K562 (cell line): ENCODE measurements around the gene VRK2. TPM values are rescaled to one million over a fixed set of nuclear protein-coding genes. Genes with fewer than 3 reads are reported as not detected.

ENCODE experiments used
- ASH1L ChIP-seq: fragments of 450-650 bp; IDR thresholded peaks from 2 replicates; pipeline ENCODE4 v1.6.1; 2018; ENCODE audit warnings: borderline replicate concordance, mild to moderate bottlenecking, low read depth; ENCODE audit not compliant: partially characterized antibody
- CEBPZ ChIP-seq: fragments of 150-350 bp; IDR thresholded peaks from 2 replicates; pipeline ENCODE4 v1.6.1; 2014; ENCODE audit warnings: low read depth, mild to moderate bottlenecking, low read length, borderline replicate concordance
- ELK1 ChIP-seq: sonication (generic); formaldehyde crosslinking; IDR thresholded peaks from 2 replicates; pipeline ENCODE4 v1.8.1; 2022; ENCODE audit warnings: missing genetic modification reagents
- EP400 ChIP-seq: fragments of 450-650 bp; IDR thresholded peaks from 2 replicates; pipeline ENCODE4 v1.6.1; 2017; ENCODE audit warnings: antibody characterized with exemption, mild to moderate bottlenecking, moderate library complexity
- FOXJ3 ChIP-seq: sonication (generic); formaldehyde crosslinking; IDR thresholded peaks from 2 replicates; pipeline ENCODE4 v1.4.0; 2020; ENCODE audit warnings: mild to moderate bottlenecking, missing genetic modification reagents
- KDM4B ChIP-seq, 2 experiments: fragments of 450-650 bp in 1 of 2; sonication (generic) in 1 of 2; IDR thresholded peaks; 2 replicates each; pipeline ENCODE4 v1.6.1; 2016 to 2017; ENCODE audit warnings: borderline replicate concordance in 2 of 2, antibody characterized with exemption in 1 of 2, low read depth in 1 of 2, mild to moderate bottlenecking in 1 of 2
- NCOA1 ChIP-seq: fragments of 450-650 bp; IDR thresholded peaks from 2 replicates; pipeline ENCODE4 v1.6.1; 2016; ENCODE audit warnings: low read depth
- NELFE ChIP-seq: IDR thresholded peaks from 2 replicates; pipeline ENCODE4 v1.6.1; 2011; ENCODE audit warnings: mild to moderate bottlenecking; ENCODE audit not compliant: insufficient read depth, insufficient read length
- NONO ChIP-seq, 2 experiments: fragments of 200-400 bp in 1 of 2; fragments of 450-650 bp in 1 of 2; formaldehyde crosslinking in 1 of 2; IDR thresholded peaks; 2 replicates each; pipeline ENCODE4 v1.6.1; 2017; ENCODE audit warnings: low read depth in 2 of 2, mild to moderate bottlenecking in 2 of 2, moderate library complexity in 2 of 2, low read length in 1 of 2
- PHB ChIP-seq: fragments of 250-450 bp; sonication (Bioruptor Pico); IDR thresholded peaks from 2 replicates; pipeline ENCODE4 v1.5.0; 2021
- PHF20 ChIP-seq: fragments of 450-650 bp; IDR thresholded peaks from 2 replicates; pipeline ENCODE4 v1.6.1; 2018; ENCODE audit not compliant: partially characterized antibody
- PKNOX1 ChIP-seq: fragments of 450-650 bp; IDR thresholded peaks from 2 replicates; pipeline ENCODE4 v1.6.1; 2016
- RFX5 ChIP-seq: IDR thresholded peaks from 2 replicates; pipeline ENCODE4 v1.6.1; 2011; ENCODE audit warnings: low read depth, mild to moderate bottlenecking, improper control_type of control experiment, low read length
- SMARCA4 ChIP-seq: fragments of 450-650 bp; IDR thresholded peaks from 2 replicates; pipeline ENCODE4 v1.6.1; 2016
- SMARCB1 ChIP-seq: IDR thresholded peaks from 2 replicates; pipeline ENCODE4 v1.6.1; 2011; ENCODE audit warnings: improper control_type of control experiment, low read depth; ENCODE audit not compliant: insufficient read length
- SRSF7 ChIP-seq: fragments of 200-400 bp; formaldehyde crosslinking; optimal IDR thresholded peaks from 2 replicates; pipeline ENCODE3; 2017; ENCODE audit warnings: mild to moderate bottlenecking, low read depth, low read length
- THAP12 ChIP-seq: fragments of 250-450 bp; sonication (Bioruptor Pico); IDR thresholded peaks from 2 replicates; pipeline ENCODE4 v1.9.0; 2021; ENCODE audit warnings: mild to moderate bottlenecking, inconsistent platforms
- ZBTB7A ChIP-seq: IDR thresholded peaks from 2 replicates; pipeline ENCODE4 v1.6.1; 2011; ENCODE audit warnings: low read depth, mild to moderate bottlenecking, low read length, moderate library complexity, borderline replicate concordance; ENCODE audit not compliant: control insufficient read depth
- ZNF57 ChIP-seq: fragments of 450-650 bp; formaldehyde crosslinking; IDR thresholded peaks from 2 replicates; pipeline ENCODE4 v1.4.0; 2020; ENCODE audit warnings: mild to moderate bottlenecking, moderate library complexity
- ZNF766 ChIP-seq: fragments of 200-800 bp; sonication (Bioruptor generic); conservative IDR thresholded peaks from 2 replicates; pipeline ENCODE4 v1.6.1; 2016; ENCODE audit warnings: missing genetic modification characterization, missing compliant biosample characterization
- polyA plus RNA-seq, 8 experiments: library from polyadenylated mRNA; depleted of rRNA in 4 of 8; stranded (reverse) in 5 of 8; unstranded in 3 of 8; fragments of >200 nt; fragmentation: Nextera tagmentation in 2 of 8; fragmentation: Illumina TruSeq in 1 of 8; extraction: Ambion mirVana in 2 of 8; extraction: Trizol in 1 of 8; gene quantifications; 2 replicates each; pipeline versions ENCODE4 v1.2.1 to v1.2.3, GENCODE V29; 2011 to 2014; ENCODE audit warnings: inconsistent platforms in 1 of 8, missing spikeins in 1 of 8
- total RNA-seq, 7 experiments: library from RNA; depleted of rRNA in 6 of 7; stranded (reverse); fragments of >200 nt in 6 of 7; fragmentation: Illumina TruSeq in 2 of 7; extraction: Trizol in 2 of 7; gene quantifications; 2 replicates each; pipeline versions ENCODE4 v1.2.1 to v1.2.3, GENCODE V29; 2011 to 2021; ENCODE audit warnings: low replicate concordance in 1 of 7

The VRK2 gene
- total and polyA plus RNA-seq, 9 of the 15 experiments (the other 6 are each of a cell fraction or from before 2014, with no cell fraction given): 22.6 to 49.2 (median 36.2) TPM

GRCh38 chr2:58046585-58047372, at the start of gene VRK2 (continued):
- TF ChIP-seq EP400 (peak; percentile 88), ELK1 (CRISPR knock-in tag) (no peak), THAP12 (peak; percentile 20; the same call in 1 of the 2 replicates), ZNF766 (CRISPR knock-in tag) (no peak), RFX5 (no peak), FOXJ3 (CRISPR knock-in tag) (no peak), PHF20 (peak; percentile 78), NELFE (no peak), ZBTB7A (peak; percentile 76; the same call in 1 of the 2 replicates), PHB (no peak), KDM4B (IDR thresholded peaks at IDR 0.05; ENCODE audit: borderline replicate concordance in 2 of 2, low read depth in 1 of 2) (peak in 1 of 2 experiments; percentile 19; a peak in 1 of 4 replicates), NCOA1 (no peak), CEBPZ (no peak), NONO (IDR thresholded peaks at IDR 0.05; ENCODE audit: low read depth in 2 of 2, low read length in 1 of 2) (peak; percentile 9 to 82; a peak in 2 of 4 replicates), SRSF7 (no peak), PKNOX1 (no peak), ASH1L (no peak), ZNF57 (no peak), SMARCB1 (no peak), SMARCA4 (no peak)
